DMS114 treated with DMSO at 0.1 percent for 48 hours (cell line): Measurements from ENCODE around the gene TGFBRAP1.
"Not testable (repeated sequence)": the region's sequence is repeated elsewhere in the genome, so short reads cannot be mapped to it uniquely, and the experiment has no call there.

Source experiments
- DNase-seq: peaks from one replicate; lab custom pipeline; 2025; ENCODE audit not compliant: unreplicated experiment; lab: John Stamatoyannopoulos, UW

The TGFBRAP1 gene

DNA sequence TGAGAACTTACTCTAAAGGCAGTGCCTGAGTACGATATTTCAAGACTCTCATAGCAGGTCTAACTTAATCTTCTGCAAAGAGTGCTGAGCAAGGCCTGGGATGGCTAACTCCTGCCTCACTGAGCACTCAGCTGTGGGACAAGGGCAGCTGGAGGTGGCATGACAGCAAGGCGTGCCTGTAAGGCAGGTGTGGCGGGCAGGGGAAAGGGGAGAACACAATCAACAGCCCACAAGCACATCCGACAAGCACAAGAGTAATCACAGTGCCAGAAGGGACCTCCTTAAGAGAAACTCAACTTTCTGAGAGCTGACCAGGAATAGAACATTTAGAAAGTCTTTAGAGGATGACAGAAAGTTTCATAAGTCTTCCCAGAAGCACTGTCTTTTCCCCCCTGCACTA lies 46.0 kb downstream of the TGFBRAP1 start:
- no peak for DNase-seq

GRCh38 chr2:105280281-105280680 lies 49.3 kb downstream of the TGFBRAP1 start:
- DNase-seq, result no peak

DNA sequence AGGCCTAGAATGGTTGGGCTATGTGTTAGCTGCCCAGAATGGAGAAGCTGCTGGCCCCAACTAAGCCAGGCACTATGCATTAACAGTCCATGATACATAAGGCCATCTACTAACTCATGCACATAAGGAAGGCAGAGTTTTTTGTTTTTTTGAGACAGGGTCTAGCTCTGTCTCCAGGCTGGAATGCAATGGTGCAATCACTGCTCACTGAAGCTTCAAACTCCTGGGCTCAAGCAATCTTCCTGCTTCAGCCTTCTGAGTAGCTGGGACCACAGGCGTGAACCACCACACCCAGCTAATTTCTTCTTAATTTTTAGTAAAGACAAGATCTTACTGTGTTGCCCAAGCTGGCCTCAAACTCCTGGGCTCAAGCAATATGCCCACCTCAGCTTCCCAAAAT lies 50.4 kb downstream of the TGFBRAP1 start:
- DNase-seq, result no peak

DNA sequence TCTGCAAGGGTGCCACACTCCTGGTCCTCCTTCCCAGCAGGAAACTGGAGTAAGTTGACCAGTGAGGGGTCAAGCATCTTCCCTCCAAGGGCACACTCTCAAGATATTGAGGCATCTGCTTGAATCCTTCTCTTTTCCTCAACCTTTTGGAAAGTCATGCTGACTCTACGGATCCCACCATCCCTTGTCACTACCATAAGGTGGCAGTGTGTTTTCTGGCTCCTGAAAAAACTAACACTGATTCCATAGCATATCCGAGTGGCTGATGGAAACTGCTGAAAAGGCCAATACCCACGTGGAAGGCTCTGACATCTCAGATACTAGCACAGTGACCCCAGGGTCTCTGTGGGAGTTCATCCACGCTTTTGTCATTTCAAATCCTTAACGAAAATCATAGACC lies 50.9 kb downstream of the TGFBRAP1 start:
- DNase-seq, result no peak

DNA sequence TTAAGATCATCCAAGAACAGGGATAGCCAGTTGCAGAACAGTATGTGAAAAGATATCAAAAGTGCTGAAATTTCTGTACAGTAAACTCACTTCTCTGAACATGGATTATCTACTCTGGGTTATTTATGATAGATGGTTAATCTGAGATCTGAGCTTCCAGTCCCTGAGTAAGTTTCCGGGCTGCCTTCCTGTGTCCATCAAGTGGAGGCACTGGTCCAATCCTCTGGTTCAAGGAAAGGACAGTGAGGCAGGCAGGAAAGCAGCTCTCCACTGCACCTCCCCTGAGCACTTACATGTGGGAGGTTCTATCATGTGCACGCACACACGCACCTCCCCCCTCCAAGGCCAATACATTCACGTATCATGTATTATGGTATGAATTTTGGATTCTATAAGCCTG lies 55.5 kb downstream of the TGFBRAP1 start:
- no peak for DNase-seq

- no peak for DNase-seq
Measured at GRCh38 chr2:105272176-105272575, 57.4 kb downstream of the TGFBRAP1 start.

DNA sequence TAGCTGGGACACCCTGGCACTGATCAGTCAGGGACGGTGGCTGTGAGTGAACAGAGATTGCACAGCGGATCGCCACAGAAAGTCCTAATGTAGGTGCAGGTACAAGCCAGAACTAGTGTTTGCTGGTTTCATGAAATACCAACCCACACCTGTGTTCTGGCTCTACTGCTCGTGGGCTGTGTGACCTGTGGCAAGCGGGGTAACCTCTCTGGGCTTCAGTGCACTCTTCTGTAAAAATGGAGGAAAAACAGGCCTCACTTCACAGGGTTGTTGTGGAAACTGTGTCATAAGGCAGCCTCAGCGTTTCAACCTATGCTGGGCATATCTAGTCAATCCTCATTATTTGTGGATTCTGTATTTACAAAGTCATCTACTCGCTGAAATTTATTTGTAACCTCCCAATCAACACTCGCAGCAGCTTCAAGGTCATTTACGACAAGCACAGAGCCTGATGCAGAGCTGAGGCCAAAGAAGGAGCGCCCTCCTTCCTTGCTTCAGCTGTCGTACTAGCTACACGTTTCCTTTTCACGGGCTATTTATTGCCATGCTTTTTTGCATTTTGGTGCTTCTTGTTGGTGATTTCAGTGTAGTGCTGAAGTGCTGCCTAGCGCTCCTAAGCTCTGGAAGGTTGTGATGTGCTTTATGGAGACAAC lies 58.0 kb downstream of the TGFBRAP1 start:
- no peak for DNase-seq

DNA sequence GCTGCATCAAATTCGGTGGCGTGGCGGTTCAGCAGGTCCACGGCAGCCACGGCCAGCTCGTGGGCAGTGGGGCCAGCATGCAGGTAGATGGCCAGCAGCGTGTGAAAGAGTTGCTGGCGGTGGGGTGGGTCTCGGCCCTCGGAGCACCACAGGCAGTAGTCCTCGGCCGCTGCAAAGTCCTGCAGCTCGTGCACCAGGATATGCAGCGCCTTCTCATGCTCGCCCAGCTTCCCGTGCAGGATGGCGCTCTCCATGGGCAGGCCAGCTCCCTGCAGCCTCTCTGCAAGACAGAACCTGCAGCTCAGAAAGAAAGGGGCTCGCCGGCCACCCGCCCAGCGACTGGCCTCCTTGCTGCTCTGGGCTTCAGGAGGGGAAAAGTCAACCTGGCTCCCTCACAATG lies 60.1 kb downstream of the TGFBRAP1 start:
- no peak for DNase-seq

DNA sequence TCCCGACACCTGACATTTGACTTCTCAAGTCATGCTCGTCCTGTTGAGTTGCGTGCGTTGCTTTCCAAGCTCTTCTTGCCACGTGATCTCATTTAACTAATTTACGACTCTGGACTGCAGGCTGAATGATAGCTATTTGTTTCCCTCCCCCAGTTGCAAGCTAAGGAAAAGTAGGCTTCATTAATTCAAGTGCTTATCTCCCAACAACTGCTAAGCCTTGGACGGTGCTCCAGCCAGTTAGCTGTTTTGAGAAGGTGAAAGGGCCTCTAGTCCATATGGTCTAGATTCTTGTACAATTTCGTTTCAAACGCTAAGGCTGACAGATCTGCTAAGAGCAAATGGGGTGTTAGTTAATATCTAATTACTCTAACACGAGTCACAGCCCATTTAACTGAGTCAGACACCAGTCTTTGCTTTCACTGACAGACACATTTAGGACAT lies 66.9 kb downstream of the TGFBRAP1 start:
- DNase-seq, result no peak

- no peak for DNase-seq
Measured at GRCh38 chr2:105261061-105261460, 68.5 kb downstream of the TGFBRAP1 start.

GRCh38 chr2:105258835-105259350 lies 70.6 kb downstream of the TGFBRAP1 start:
- no peak for DNase-seq

DNA sequence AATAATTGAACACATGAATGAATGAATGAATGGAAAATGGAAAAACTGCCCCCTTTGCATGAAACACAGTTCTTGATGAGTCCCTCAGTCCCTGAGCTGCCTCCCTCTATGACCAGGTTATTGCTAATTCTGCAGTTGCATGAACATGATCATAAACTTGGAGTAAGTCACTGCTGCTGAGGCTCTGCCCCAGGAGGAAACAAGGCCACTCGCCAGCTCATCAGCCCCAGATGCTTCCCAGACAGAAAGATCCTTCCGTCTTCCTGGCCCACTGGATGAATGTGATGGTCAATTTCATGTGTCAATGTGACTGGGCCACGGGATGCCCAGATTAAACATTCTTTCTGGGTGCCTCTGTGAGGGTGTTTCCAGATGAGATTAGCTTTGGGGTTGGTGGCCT lies 71.6 kb downstream of the TGFBRAP1 start:
- no peak for DNase-seq

- no peak for DNase-seq
Measured at GRCh38 chr2:105256431-105257047, 73.0 kb downstream of the TGFBRAP1 start.

DNA sequence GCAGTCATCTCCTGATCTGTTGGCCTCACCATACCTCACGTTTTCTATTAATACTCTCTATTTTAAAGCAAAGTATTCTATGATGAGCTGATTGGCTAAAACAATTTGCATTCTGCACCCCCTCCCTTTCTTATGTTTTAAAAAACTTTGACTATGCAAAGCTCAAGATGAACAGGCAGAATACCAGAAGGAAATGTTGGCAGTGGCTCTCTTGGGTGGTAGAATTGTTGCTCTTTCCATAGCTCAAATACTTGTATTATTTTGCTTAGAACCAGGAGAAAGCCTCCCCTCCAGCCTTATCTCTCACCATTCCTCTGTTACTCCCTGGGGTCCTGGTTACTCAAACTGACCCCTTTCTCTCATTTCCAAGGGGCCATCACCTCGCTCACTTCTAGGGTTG lies 73.6 kb downstream of the TGFBRAP1 start:
- DNase-seq, result no peak

DNA sequence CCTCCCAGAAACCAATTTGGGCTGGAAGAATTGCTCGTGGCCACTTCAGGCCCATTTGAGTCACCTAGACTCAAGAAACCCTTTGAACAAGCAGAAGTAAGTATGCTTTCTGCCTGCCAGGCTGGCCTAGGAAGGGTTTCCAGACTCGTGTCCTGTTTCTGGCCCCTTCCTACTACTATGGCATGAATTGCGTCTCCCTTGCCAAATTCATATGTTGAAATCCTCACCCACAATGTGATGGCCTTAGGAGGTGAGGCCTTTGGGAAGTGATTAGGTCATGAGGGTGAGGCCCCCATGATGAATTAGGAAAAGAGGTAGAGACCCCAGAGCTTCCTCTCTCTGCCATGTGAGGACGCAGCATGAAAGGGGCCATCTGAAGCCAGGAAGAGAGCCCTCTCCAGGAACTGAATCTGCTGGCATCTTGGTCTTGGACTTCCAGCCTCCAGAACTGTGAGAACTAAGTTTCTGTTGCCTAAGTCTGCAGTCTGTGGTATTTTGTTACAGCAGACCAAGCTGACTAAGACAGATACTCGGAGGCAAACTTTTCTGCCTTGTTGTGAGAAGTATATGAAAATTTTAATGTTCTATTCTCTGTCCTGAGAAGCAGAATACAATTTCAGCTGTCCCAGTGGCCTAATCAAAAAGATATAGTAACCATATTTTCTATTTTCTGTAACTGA lies 74.9 kb downstream of the TGFBRAP1 start:
- no peak for DNase-seq

DNA sequence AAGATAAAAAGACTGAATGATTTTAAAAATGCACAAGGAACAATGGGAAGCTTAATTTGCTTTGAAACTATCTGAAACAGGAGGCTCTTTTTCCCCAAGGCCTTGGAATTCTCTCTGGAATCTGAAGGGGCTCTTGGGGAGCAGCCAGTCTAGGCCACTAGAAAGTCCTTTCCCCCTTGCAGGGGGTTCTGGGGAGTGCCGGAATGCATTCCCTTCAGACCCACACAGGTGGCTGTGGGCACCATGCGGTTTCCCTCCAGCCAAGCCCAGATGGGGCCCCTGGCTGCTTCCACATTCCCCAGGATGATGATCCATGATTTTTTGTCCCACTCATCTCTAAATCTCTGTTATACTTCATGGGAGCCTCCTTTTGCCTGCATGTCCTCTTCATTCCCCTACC lies 77.3 kb downstream of the TGFBRAP1 start:
- no peak for DNase-seq

DNA sequence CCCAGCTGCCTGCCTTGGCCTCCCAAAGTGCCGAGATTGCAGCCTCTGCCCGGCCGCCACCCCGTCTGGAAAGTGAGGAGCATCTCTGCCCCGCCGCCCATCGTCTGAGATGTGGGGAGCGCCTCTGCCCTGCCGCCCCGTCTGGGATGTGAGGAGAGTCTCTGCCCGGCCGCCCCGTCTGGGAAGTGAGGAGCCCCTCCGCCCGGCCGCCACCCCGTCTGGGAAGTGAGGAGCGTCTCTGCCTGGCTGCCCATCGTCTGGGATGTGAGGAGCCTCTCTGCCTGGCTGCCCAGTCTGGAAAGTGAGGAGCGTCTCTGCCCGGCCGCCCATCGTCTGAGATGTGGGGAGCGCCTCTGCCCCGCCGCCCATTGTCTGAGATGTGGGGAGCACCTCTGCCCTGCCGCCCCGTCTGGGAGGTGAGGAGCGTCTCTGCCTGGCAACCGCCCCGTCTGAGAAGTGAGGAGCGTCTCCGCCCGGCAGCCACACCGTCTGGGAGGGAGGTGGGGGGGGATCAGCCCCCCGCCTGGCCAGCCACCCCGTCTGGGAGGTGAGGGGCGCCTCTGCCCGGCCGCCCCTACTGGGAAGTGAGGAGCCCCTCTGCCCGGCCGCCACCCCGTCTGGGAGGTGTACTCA lies 78.4 kb downstream of the TGFBRAP1 start:
- DNase-seq, result not testable (repeated sequence)

DNA sequence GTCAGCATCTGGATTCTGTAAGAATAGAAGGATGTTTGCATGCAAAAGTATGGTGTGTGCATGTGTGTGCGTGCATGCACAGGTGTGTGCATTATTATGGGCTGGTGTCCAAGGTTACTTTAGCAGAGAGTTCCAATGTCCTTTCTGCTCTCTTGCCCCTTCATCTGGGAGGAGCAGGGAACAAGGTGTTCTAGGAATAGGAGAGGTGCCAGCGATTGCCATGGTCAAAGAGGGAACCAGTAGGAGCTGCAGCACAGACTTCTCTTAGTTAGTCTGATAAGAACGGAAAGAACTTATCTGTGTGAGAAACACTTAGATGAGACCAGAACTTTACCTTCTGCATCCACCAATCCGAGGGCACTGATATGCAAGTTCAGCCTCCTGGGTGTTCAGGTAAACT lies 79.6 kb downstream of the TGFBRAP1 start:
- no peak for DNase-seq

DNA sequence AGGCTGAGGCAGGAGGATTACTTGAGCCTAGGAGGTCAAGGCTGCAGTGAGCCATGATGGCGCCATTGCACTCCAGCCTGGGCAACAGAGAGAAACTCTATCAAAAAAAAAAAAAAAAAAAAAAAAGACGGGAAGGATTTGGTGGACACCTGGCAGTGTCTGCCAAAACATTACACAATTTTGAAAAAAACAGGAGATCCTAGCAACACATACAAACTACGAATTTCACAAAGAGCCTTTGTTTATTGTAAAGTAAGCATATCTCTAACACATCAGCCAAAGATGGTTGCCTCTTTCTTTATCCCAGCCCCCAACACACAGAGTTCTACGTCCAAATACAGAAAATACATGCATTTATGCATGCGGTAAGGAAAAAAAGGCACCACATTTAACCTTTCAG lies 80.4 kb downstream of the TGFBRAP1 start:
- no peak for DNase-seq

GRCh38 chr2:105248316-105249070 lies 81.0 kb downstream of the TGFBRAP1 start:
- no peak for DNase-seq

GRCh38 chr2:105244451-105244850 lies 85.1 kb downstream of the TGFBRAP1 start:
- no peak for DNase-seq
